Kidney (tissue), 14 donors: ENCODE data around the gene SLC25A20. TPM values are rescaled to one million over a fixed set of nuclear protein-coding genes. Genes with fewer than 3 reads are reported as not detected.

ENCODE experiments used
- DNase-seq, 5 donors: peaks; one replicate each; pipeline ENCODE4 v3.0.0-alpha.2; 2013 to 2020
- FAIRE-seq: peaks from 2 replicates; lab custom pipeline; 2012; peaks lifted over from hg19 to GRCh38; lab: Jason Lieb, UNC
- H3K27ac ChIP-seq, 2 donors: one replicate each; pipeline ENCODE4 v1.7.0; 2013; ENCODE audit warnings: low read depth in 2 of 2, low read length in 2 of 2, inconsistent platforms in 1 of 2
- H3K27me3 ChIP-seq: one replicate; pipeline ENCODE4 v1.7.1; 2013; ENCODE audit warnings: low read length, inconsistent platforms; ENCODE audit not compliant: control insufficient read depth, insufficient read depth
- H3K36me3 ChIP-seq, 3 donors: one replicate each; pipeline versions ENCODE4 v1.7.0 to v1.7.1; 2013; ENCODE audit warnings: low read length in 3 of 3, control low read depth in 1 of 3, inconsistent platforms in 1 of 3; ENCODE audit not compliant: insufficient read depth in 3 of 3, control insufficient read depth in 2 of 3
- H3K4me1 ChIP-seq, 3 donors: one replicate each; pipeline versions ENCODE4 v1.7.0 to v1.7.1; 2013; ENCODE audit warnings: low read length in 3 of 3, inconsistent platforms in 1 of 3, low read depth in 1 of 3; ENCODE audit not compliant: control insufficient read depth in 2 of 3, insufficient read depth in 2 of 3
- H3K4me3 ChIP-seq, 3 donors: one replicate each; pipeline versions ENCODE4 v1.7.0 to v1.8.1; 2013; ENCODE audit warnings: low read length in 3 of 3, control low read depth in 1 of 3, inconsistent platforms in 1 of 3
- H3K9ac ChIP-seq, 3 donors: one replicate each; pipeline versions ENCODE4 v1.7.0 to v1.7.1; 2013; ENCODE audit warnings: low read length in 3 of 3, control low read depth in 1 of 3, inconsistent platforms in 1 of 3
- H3K9me3 ChIP-seq, 3 donors: one replicate each; pipeline versions ENCODE4 v1.7.0 to v1.7.1; 2013; ENCODE audit warnings: low read length in 3 of 3, control low read depth in 1 of 3, inconsistent platforms in 1 of 3; ENCODE audit not compliant: control insufficient read depth in 2 of 3, insufficient read depth in 1 of 3
- CTCF ChIP-seq: IDR thresholded peaks from 3 replicates; pipeline ENCODE4 v1.5.1; 2012; ENCODE audit warnings: mild to moderate bottlenecking, moderate library complexity, borderline replicate concordance; ENCODE audit not compliant: insufficient read depth; ENCODE audit errors: extremely low read depth
- intact Hi-C: fragments of 100-400 bp; cut with DNase I; formaldehyde crosslinking; loops from one replicate; pipeline ENCODE4 v1.11.1; 2022
- polyA plus RNA-seq: library from polyadenylated mRNA; stranded (reverse); fragments of 350-450 nt; fragmentation: Illumina TruSeq; extraction: RNeasy Lipid Tissue Mini Kit (QIAGEN cat#74804); gene quantifications from one replicate; pipeline ENCODE4 v1.2.3, GENCODE V29; 2014; ENCODE audit warnings: low read depth, low replicate concordance; ENCODE audit not compliant: insufficient read depth
- total RNA-seq: library from RNA; stranded (reverse); fragmentation: NEBNext Ultra II Directional; extraction: Animal tissue kit (Norgen Biotek cat#: 25700); gene quantifications from one replicate; pipeline ENCODE4 v1.2.1, GENCODE V29; 2021
- donor health status: control.
- donor health status: control.
- donor health status: control.
- donor health status: control.
- donor health status: control.
- donor health status: DM: yes; HTN: yes; CAD: no.
- donor health status: Normal renal cell carcinoma (clear cell type).

SLC25A20 gene
- total and polyA plus RNA-seq, 2 donors from 2014 or later = 9.9 to 59.2 TPM

- Histone ChIP-seq H3K36me3 (peaks cover 0 to 9% (median 5%) of the 10 kb centered on the region in 3 donors), H3K9ac (no peak overlapping the region)
- TF ChIP-seq CTCF = no peak
Measured at GRCh38 chr3:48934333-48934991, 35.8 kb upstream of the SLC25A20 start.

GRCh38 chr3:48931944-48932580 is 33.4 kb upstream of the SLC25A20 start:
- Histone ChIP-seq H3K4me1 (peaks cover 0 to 12% (median 11%) of the 10 kb centered on the region in 3 donors), H3K36me3 (peaks cover 5 to 24% (median 13%) of the 10 kb centered on the region in 3 donors), H3K4me3 (no peak overlapping the region), H3K27ac (no peak overlapping the region), H3K9ac (no peak overlapping the region), H3K27me3 (no peaks in the 10 kb centered on the region), H3K9me3 (no peaks in the 10 kb centered on the region)
- TF ChIP-seq CTCF = no peak
- FAIRE-seq = no peak
- no peak for DNase-seq
- intact Hi-C loops = no loop called here

More at GRCh38 chr3:48934333-48934991, 35.8 kb upstream of the SLC25A20 start:
- intact Hi-C loops = no loop called here
- Histone ChIP-seq H3K4me3 (no peak overlapping the region), H3K27me3 (no peaks in the 10 kb centered on the region), H3K4me1 (peaks cover 0 to 4% (median 0%) of the 10 kb centered on the region in 3 donors), H3K9me3 (no peaks in the 10 kb centered on the region), H3K27ac (no peak overlapping the region)
- no peak for FAIRE-seq
- no peak for DNase-seq

GRCh38 chr3:48930590-48930989 is 31.9 kb upstream of the SLC25A20 start:
- Histone ChIP-seq H3K9ac (no peak overlapping the region), H3K4me3 (no peak overlapping the region), H3K4me1 (peaks cover 0 to 16% (median 13%) of the 10 kb centered on the region in 3 donors), H3K36me3 (peaks cover 5 to 30% (median 13%) of the 10 kb centered on the region in 3 donors), H3K27me3 (no peaks in the 10 kb centered on the region), H3K9me3 (no peaks in the 10 kb centered on the region), H3K27ac (no peak overlapping the region)
- intact Hi-C loops = no loop called here
- FAIRE-seq = no peak
- DNase-seq = no peak
- TF ChIP-seq CTCF = no peak
